HG02973 (cell line): ENCODE data around the gene MEGF6.
"Not testable (repeated sequence)": the region's sequence is repeated elsewhere in the genome, so short reads cannot be mapped to it uniquely, and the experiment has no call there.

Experiments
- ATAC-seq: cut with Tn5 transposase; IDR thresholded peaks from one replicate; pipeline ENCODE4 v1.9.1; 2021; ENCODE audit warnings: moderate library complexity; ENCODE audit not compliant: unreplicated experiment

The MEGF6 gene

GRCh38 chr1:3577711-3578432, 33.4 kb downstream of the MEGF6 start:
- ATAC-seq: no peak

- no peak for ATAC-seq
Measured at GRCh38 chr1:3577300-3577699, 34.0 kb downstream of the MEGF6 start.

- no peak for ATAC-seq
Measured at GRCh38 chr1:3575993-3576392, 35.3 kb downstream of the MEGF6 start.

DNA sequence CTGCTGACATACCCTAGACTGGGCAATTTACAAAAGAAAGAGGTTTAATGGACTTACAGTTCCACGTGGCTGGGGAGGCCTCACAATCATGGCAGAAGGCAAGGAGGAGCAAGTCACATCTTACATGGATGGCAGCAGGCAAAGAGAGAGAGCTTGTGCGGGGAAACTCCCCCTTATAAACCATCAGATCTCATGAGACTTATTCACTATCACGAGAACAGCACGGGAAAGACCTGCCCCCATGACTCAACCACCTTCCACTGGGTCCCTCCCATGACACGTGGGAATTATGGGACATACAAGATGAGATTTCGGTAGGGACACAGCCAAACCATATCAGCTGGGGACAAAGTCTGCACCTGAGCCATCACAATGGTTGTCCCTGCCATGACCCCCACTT, 35.8 kb downstream of the MEGF6 start:
- not testable (repeated sequence) for ATAC-seq

DNA sequence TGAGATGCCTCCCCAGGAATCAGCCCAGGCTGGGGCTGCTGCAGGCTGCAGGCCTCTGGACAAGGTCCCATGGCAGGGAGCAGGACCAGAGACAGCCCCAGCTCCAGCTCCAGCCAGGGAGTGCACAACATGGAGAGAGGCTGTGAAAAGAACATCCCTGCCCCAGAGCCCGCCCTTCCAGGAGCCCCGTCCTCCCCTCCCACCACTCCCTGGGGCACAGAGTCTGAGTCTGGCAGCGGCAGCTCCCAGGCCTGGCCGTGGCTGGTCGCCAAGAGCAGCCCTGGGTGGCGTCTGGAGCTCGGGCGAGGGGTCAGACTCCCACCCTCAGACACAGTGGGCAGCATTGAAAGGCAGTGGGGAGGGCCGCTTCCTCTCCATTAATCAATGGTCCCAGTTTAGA, 37.8 kb downstream of the MEGF6 start:
- no peak for ATAC-seq

DNA sequence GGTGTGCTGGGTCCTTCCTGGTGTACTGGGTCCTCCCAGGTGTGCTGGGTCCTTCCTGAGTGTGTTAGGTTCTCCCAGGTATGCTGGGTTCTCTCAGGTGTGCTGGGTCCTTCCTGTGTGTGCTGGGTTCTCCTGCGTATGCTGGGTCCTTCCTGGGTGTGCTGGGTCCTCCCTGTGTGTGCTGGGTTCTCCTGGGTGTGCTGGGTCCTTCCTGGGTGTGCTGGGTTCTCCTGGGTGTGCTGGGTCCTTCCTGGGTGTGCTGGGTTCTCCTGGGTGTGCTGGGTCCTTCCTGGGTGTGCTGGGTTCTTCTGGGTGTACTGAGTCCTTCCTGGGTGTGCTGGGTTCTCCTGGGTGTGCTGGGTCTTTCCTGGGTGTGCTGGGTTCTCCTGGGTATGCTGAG, 38.7 kb downstream of the MEGF6 start:
- ATAC-seq: not testable (repeated sequence)

- no peak for ATAC-seq
Measured at GRCh38 chr1:3571263-3571662, 40.0 kb downstream of the MEGF6 start.

DNA sequence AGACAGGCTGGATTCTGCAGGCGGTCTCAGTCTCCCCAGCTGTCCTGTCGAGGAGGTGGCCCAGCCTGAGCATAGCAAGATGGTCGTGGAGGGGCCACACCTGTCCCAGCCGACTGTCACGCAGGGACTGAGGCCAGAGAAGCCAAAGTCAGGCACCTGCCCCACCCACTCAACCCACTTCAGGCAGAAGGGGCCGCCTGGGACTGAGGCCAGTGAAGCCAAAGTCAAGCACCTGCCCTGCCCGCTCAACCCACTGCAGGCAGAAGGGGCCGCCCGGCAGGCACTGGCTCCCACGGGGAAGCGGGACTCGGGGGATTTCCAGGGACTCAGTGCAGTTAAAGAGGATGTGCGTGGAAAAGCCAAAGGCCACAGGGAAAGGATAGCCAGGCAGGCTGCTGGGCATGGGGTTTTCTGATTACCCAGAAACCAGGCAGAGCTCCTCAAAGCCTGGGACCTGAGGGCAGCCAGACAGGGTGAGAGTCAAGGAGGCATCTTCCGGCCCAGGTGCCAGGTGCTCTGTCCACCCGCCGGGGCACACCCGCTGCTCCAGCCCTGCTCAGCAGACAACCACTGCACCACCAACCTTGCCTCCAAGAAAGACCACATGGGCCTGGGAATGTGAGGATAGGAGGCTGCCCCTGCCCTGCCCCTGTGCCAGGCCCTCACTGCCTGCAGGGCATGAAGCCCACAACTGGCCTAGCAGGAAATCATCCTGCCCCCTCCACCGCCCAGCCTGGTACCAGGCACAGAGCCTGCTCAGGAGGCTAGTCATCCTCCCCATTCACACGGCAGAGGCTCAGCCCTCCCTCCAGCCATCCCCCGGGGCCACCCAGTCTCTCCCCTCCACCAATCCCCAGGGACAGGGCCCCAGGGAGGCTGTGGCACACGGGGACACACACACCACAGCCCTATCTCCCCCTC, 41.0 kb downstream of the MEGF6 start:
- ATAC-seq: no peak

GRCh38 chr1:3569436-3569835, 41.9 kb downstream of the MEGF6 start:
- ATAC-seq: no peak

GRCh38 chr1:3568815-3569435, 42.4 kb downstream of the MEGF6 start:
- no peak for ATAC-seq

DNA sequence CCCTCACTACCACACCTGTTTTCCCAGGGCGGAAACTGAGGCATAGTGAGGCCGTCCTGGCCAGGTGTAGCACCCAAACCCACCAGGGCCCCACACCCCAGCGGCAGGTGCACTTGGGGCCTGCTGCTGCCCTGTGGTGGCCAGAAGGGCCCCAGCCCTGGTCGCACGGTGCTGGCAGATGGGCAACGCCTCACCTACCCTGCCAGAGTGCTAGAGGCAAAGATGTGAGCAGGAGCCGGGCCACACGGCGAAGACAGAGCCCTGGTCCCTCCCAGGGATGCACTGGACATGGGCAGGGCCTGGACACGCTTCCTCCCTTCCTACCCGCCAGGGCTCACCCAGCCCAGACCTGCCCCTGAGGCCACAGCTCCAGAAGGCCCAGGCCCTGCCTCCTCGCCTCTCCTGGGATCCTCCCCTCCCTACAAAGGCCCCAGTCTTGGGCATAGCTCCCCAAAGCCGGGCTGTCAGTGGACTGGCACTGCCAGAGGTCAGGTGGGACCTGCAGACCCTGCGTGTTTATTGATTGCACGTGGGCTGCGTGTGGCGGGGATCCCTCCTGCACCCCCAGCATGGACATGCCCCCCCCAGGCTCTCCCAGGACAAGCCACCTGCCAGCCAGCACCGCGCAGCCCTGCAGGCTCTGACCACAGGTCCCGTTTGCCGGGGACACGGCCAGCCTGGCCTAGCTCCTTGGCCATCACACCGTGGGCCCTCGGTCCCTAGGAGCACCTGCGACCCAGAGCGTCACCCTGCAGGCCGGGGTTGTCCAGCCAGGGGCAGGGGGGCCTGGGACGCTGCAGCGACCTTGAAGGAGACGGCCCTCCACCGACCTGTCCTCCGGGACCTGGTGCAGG, 44.1 kb downstream of the MEGF6 start:
- no peak for ATAC-seq

- no peak for ATAC-seq
Measured at GRCh38 chr1:3566003-3566885, 45.1 kb downstream of the MEGF6 start.

- ATAC-seq: no peak
Measured at GRCh38 chr1:3564921-3565831, 46.1 kb downstream of the MEGF6 start.

- ATAC-seq: no peak
Measured at GRCh38 chr1:3563610-3564009, 47.7 kb downstream of the MEGF6 start.

DNA sequence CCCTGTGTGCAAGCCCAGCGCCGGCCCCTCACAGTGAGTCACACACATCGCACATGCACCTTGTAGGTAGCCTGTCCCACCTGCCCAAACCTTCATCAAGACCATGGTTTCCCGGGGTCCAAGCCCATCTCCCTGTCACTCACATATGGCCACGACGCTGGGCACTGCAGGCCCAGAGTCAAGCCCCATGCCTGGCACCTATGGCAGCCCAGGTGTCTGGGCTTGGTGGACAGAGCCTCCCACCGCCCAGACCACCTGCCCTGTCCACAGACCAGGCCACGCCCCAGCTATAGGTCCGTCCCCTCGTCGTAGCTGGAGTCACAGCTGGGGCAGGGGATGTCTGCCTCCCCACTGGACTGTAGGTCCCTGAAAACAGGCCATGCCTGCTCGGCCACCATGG, 48.2 kb downstream of the MEGF6 start:
- no peak for ATAC-seq

DNA sequence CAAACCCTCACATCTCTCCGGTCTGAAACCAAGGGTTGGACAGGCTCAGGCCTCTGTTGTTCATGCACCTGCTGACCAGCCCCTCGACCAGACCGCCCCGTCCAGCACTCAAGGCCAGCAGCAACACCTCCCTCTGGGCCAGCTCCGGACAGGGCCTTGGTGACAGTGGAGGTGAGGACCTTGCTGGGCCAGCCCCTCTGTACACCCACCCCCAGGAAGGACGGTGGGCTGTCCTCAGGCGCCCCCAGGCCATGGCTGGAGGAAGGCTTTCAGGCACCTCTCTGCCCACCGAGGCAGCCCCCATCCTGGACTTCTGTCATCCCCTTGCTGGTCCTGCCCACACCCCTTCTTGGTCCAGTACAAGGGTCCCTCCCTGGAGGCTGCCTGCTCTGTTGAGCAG, 48.6 kb downstream of the MEGF6 start:
- no peak for ATAC-seq

DNA sequence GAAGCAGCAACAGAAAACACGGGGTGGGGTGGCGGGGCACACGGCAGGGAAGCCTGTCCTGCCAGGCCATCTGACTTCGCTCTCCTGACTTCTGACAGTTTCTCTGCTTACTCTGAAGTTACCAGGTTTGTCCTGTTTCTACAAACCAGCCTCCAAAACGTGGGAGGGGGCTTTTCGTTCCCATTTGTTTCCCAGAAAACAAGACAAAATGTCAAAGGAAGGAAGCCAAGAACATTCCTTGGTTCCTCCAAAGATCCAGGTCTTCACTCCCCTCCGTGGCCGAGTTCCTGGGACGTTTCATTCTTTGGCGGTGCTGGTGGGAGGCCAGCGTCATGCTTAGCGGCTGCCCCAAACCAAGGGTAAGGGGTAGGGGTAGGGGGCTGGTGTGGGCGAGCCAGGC, 49.6 kb downstream of the MEGF6 start:
- no peak for ATAC-seq

GRCh38 chr1:3560981-3561380, 50.3 kb downstream of the MEGF6 start:
- ATAC-seq: no peak
